Activated CD8-positive, alpha-beta T cell treated with anti-CD3 and anti-CD28 coated beads for 36 hours (primary cell): ENCODE measurements around the gene DGKD. TPM values are rescaled to one million over a fixed set of nuclear protein-coding genes. Genes with fewer than 3 reads are reported as not detected.

ENCODE experiments used
- ATAC-seq: fragments of 200-7000 bp; cut with Tn5 transposase; one replicate; pipeline ENCODE4 v1.10.0; 2021; ENCODE audit warnings: mild to moderate bottlenecking, moderate library complexity
- CTCF ChIA-PET: fragments of 350-600 bp; sonication (Branson Sonifier 250); formaldehyde crosslinking; loops from one replicate; lab custom pipeline; 2021; ENCODE audit warnings: antibody characterized with exemption; lab: Charles Lee
- POLR2A ChIA-PET: fragments of 350-600 bp; sonication (Branson Sonifier 250); formaldehyde crosslinking; loops from one replicate; lab custom pipeline; 2021; ENCODE audit warnings: antibody characterized with exemption; lab: Charles Lee
- DNase-seq: peaks from one replicate; pipeline ENCODE4 v3.0.0-alpha.2; 2020
- H3K27ac Mint-ChIP-seq: one replicate; pipeline ENCODE4 v1.8.0; 2021; ENCODE audit warnings: mild to moderate bottlenecking, mixed read lengths
- H3K27me3 Mint-ChIP-seq: one replicate; pipeline ENCODE4 v1.8.0; 2021; ENCODE audit warnings: mixed read lengths
- H3K36me3 Mint-ChIP-seq: one replicate; pipeline ENCODE4 v1.8.0; 2021; ENCODE audit warnings: low read depth, mixed read lengths
- H3K4me1 Mint-ChIP-seq: one replicate; pipeline ENCODE4 v1.8.0; 2021; ENCODE audit warnings: low read depth, mixed read lengths
- H3K4me3 Mint-ChIP-seq: one replicate; pipeline ENCODE4 v1.8.0; 2021; ENCODE audit warnings: mild to moderate bottlenecking, moderate library complexity, mixed read lengths
- H3K9me3 Mint-ChIP-seq: one replicate; pipeline ENCODE4 v1.8.0; 2021; ENCODE audit warnings: mixed read lengths
- CTCF ChIP-seq: fragments of 200-600 bp; IDR thresholded peaks from one replicate; pipeline ENCODE4 v1.8.0; 2022; ENCODE audit warnings: antibody characterized with exemption, mild to moderate bottlenecking
- intact Hi-C: fragments of 100-400 bp; cut with micrococcal nuclease; formaldehyde crosslinking; loops from one replicate; pipeline ENCODE4 v1.10.0; 2022
- total RNA-seq, 2 experiments: library from RNA; stranded (reverse); gene quantifications; one replicate each; pipeline ENCODE4 v1.2.3, GENCODE V29; 2021

Gene DGKD
- total RNA-seq, 2 experiments from 2014 or later: 89.6 to 99.5 TPM

- DNase-seq (no peak), ATAC-seq (no peak)
- intact Hi-C loops: no loop called here
- Mint-ChIP-seq H3K4me1 (peaks cover 69% of the 10 kb centered on the region), H3K9me3 (peaks cover 21% of the 10 kb centered on the region), H3K4me3 (no peak overlapping the region), H3K27ac (peak overlapping the region; percentile 81), H3K36me3 (peaks cover 61% of the 10 kb centered on the region), H3K27me3 (no peaks in the 10 kb centered on the region)
- no peak for TF ChIP-seq CTCF
- ChIA-PET POLR2A (interaction anchor here (0.8 to 1.7 kb wide), 3 partner anchors 10 to 79 kb away, joined by 3 to 11 read pairs (median 4); no protein-coding TSS in a partner anchor), CTCF (interaction anchor here (0.8 to 1.5 kb wide), 5 partner anchors 8 to 33 kb away, joined by 3 to 10 read pairs (median 4); no protein-coding TSS in a partner anchor)
These were observed 56.0 kb downstream of the DGKD start for GRCh38 chr2:233410196-233410760.

- peaks cover 69% of the 10 kb centered on the region for H3K36me3 Mint-ChIP-seq
These were observed 56.9 kb downstream of the DGKD start for GRCh38 chr2:233411162-233411561.

GRCh38 chr2:233412405-233412804 lies 58.1 kb downstream of the DGKD start:
- no peak for ATAC-seq
- H3K27me3 Mint-ChIP-seq: no peaks in the 10 kb centered on the region
- peak overlapping the region; percentile 13 for H3K27ac Mint-ChIP-seq
- ChIA-PET POLR2A (interaction anchor here (0.7 to 1.5 kb wide), 2 partner anchors 9 to 31 kb away, joined by 3 to 4 read pairs; no protein-coding TSS in a partner anchor), CTCF (interaction anchor here (1.0 to 15.4 kb wide), 4 partner anchors 9 to 31 kb away, joined by 4 to 183 read pairs (median 6); no protein-coding TSS in a partner anchor)
- DNase-seq: no peak
- H3K36me3 Mint-ChIP-seq: peaks cover 67% of the 10 kb centered on the region
- no peak for TF ChIP-seq CTCF
- peaks cover 21% of the 10 kb centered on the region for H3K9me3 Mint-ChIP-seq
- no peak overlapping the region for H3K4me3 Mint-ChIP-seq
- peaks cover 82% of the 10 kb centered on the region for H3K4me1 Mint-ChIP-seq
- intact Hi-C loops: no loop called here

More at GRCh38 chr2:233411162-233411561, 56.9 kb downstream of the DGKD start:
- H3K27me3 Mint-ChIP-seq: no peaks in the 10 kb centered on the region
- intact Hi-C loops: no loop called here
- H3K27ac Mint-ChIP-seq: peak overlapping the region; percentile 34
- peaks cover 78% of the 10 kb centered on the region for H3K4me1 Mint-ChIP-seq
- no peak overlapping the region for H3K4me3 Mint-ChIP-seq
- TF ChIP-seq CTCF: no peak
- ChIA-PET POLR2A (interaction anchor here (1.7 kb wide), 1 partner anchor 9 kb away, joined by 11 read pairs; no protein-coding TSS in a partner anchor), CTCF (interaction anchor here (1.5 kb wide), 1 partner anchor 32 kb away, joined by 10 read pairs; no protein-coding TSS in a partner anchor)
- no peak for DNase-seq
- no peak for ATAC-seq
- peaks cover 21% of the 10 kb centered on the region for H3K9me3 Mint-ChIP-seq

- H3K27ac Mint-ChIP-seq: peak overlapping the region; percentile 88
- H3K36me3 Mint-ChIP-seq: peaks cover 67% of the 10 kb centered on the region
- H3K4me3 Mint-ChIP-seq: no peak overlapping the region
- ChIA-PET POLR2A (interaction anchor here (0.7 to 1.5 kb wide), 3 partner anchors 8 to 28 kb away, joined by 3 to 4 read pairs (median 4); no protein-coding TSS in a partner anchor), CTCF (interaction anchor here (1.0 to 15.4 kb wide), 3 partner anchors 9 to 30 kb away, joined by 4 to 183 read pairs (median 7); no protein-coding TSS in a partner anchor)
- no peaks in the 10 kb centered on the region for H3K27me3 Mint-ChIP-seq
- H3K9me3 Mint-ChIP-seq: peaks cover 21% of the 10 kb centered on the region
- intact Hi-C loops: no loop called here
- TF ChIP-seq CTCF: no peak
- ATAC-seq: no peak
- no peak for DNase-seq
- peaks cover 87% of the 10 kb centered on the region for H3K4me1 Mint-ChIP-seq
These were observed 58.8 kb downstream of the DGKD start for GRCh38 chr2:233413046-233413445.
